ENCODE data around the gene RSPH9.

The RSPH9 gene

GRCh38 chr6:43714311-43715055 lies 69.6 kb downstream of the RSPH9 start:
- DNase-seq, result no peak

DNA sequence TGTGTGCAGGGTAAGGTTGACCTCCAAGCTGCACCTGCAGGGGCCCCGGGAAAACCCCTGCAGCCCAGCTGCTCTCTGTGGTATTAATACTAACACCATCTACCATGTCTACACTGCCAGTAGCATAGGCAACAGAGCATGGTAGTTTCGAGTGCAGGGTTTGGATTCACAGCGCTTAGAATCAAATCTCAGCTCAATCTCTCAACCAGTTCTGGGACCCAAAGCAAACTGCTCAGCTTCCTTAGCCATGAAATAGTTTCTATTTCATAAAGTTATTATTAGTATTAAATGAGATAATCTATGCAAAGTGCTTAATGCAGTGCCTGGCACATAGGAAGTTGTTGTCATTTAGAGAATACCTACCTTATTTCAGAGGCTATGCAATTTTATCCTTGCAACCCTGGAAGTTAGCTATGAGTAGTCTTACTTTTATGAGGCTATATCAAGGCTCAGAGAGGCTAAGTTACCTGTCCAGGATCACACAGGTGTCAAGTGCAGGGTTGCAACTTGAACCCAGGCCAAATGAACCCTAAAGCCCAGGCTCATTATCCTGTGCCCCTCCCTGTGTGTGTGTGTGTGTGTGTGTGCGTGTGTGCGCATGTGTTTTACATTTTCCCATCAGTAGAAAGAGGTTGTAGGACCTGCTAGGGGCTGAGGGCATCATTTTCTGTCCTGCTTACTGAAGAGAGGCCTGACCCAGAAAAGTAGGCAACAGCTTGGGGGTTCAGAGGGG lies 70.4 kb downstream of the RSPH9 start:
- no peak for DNase-seq

DNA sequence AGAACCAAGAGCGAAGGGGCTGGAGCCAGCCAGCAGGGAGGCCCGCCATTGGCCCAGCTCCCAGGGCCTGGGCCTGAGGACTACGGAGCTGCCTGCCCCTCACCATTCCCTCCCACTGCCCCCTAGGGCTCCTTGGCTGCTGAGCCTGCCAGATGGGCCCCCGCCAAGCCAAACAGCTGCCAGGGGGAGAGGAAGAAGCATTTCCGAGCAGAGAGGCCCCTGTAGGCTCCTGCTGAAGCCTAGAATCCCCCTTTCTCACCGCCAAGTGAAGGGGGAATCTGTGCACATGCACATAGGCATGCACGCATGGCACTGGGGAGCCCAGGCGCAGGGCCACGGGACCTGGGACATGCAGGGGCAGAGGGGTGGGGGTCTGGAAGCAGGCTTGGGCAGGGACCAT lies 71.3 kb downstream of the RSPH9 start:
- DNase-seq, result no peak

- DNase-seq, result no peak
Measured at GRCh38 chr6:43717389-43717788, 72.6 kb downstream of the RSPH9 start.

DNA sequence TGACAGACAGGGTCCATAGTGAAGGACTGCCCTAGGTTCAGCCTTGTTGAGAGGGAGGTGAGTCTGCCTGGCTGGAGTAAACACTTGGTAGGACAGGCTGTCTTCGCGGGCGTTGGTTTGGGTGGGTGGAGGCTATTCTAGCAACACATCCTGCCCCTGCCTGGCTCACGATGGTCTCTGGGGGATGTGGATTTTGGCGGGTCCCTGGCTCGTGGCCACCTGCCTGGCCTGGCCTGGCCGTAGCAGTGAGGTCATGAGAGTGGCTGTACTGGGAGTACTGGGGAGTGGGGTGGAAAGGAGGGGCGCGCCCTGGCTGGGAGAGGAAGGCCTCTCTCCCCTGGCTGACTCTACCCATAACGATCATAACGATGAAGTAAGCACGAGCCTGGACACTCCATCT lies 73.0 kb downstream of the RSPH9 start:
- no peak for DNase-seq

- DNase-seq, result no peak
Measured at GRCh38 chr6:43718387-43719105, 73.7 kb downstream of the RSPH9 start.

DNA sequence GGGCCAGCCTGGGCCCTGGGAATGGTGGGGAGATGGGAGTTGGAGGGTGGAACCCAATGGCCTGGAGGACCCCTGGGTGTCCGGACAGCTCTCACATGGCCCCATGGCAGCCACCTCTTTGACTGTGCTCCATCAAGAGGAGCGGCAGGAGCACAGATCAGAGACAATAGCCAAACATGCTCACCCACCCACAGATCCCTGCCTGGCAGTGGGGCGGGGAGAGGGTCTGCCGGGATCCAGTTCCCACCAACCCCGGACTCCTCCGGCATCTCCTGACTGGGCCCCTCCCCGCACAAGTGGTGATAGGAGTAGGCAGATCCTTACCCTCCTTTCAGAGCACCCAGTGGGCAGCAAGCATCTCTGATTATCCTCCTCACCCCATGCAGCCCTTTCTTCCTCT lies 74.7 kb downstream of the RSPH9 start:
- DNase-seq, result no peak

GRCh38 chr6:43720999-43721398 lies 76.2 kb downstream of the RSPH9 start:
- DNase-seq, result no peak

Measured in NCI-H1048 (cell line).